HepG2 (cell line): ENCODE results near the gene LIM2. TPM values are rescaled to one million over a fixed set of nuclear protein-coding genes. Genes with fewer than 3 reads are reported as not detected.
A peak's percentile ranks its signal among the peaks of the same experiment; 100 is the strongest.

Source experiments
- CBX5 ChIP-seq: sonication (generic); formaldehyde crosslinking; IDR thresholded peaks from 2 replicates; pipeline ENCODE4 v1.4.0; 2020; ENCODE audit warnings: missing genetic modification reagents, borderline replicate concordance
- CREBL2 ChIP-seq: sonication (generic); formaldehyde crosslinking; IDR thresholded peaks from 2 replicates; pipeline ENCODE4 v1.8.1; 2023; ENCODE audit warnings: missing genetic modification reagents, mild to moderate bottlenecking, borderline replicate concordance
- ETV5 ChIP-seq: IDR thresholded peaks from 2 replicates; pipeline ENCODE4 v1.6.1; 2018; ENCODE audit warnings: missing biosample characterization, missing genetic modification reagents, inconsistent platforms, borderline replicate concordance
- FOXC1 ChIP-seq: sonication (generic); formaldehyde crosslinking; IDR thresholded peaks from 2 replicates; pipeline ENCODE4 v1.8.0; 2022; ENCODE audit warnings: mild to moderate bottlenecking, missing genetic modification reagents, borderline replicate concordance
- HDAC1 ChIP-seq: sonication (generic); formaldehyde crosslinking; IDR thresholded peaks from 2 replicates; pipeline ENCODE4 v1.5.1; 2020; ENCODE audit warnings: mild to moderate bottlenecking, missing genetic modification reagents
- IRF9 ChIP-seq: sonication (generic); formaldehyde crosslinking; IDR thresholded peaks from 2 replicates; pipeline ENCODE4 v1.8.0; 2022; ENCODE audit warnings: missing genetic modification reagents, mild to moderate bottlenecking, borderline replicate concordance
- MEIS1 ChIP-seq: sonication (generic); formaldehyde crosslinking; IDR thresholded peaks from 2 replicates; pipeline ENCODE4 v1.9.0; 2021; ENCODE audit warnings: mild to moderate bottlenecking, missing genetic modification reagents, moderate library complexity, borderline replicate concordance
- NFATC3 ChIP-seq: sonication (generic); formaldehyde crosslinking; IDR thresholded peaks from 2 replicates; pipeline ENCODE4 v1.5.1; 2020; ENCODE audit warnings: mild to moderate bottlenecking, missing genetic modification reagents
- NONO ChIP-seq, 2 experiments: fragments of 450-650 bp in 1 of 2; sonication (generic) in 1 of 2; formaldehyde crosslinking in 1 of 2; IDR thresholded peaks in 1 of 2; conservative IDR thresholded peaks in 1 of 2; 2 replicates each; pipeline versions ENCODE4 v1.6.1 to v1.8.0; 2017 to 2022; ENCODE audit warnings: mild to moderate bottlenecking in 1 of 2, missing genetic modification reagents in 1 of 2, moderate library complexity in 1 of 2
- PITX1 ChIP-seq: sonication (generic); formaldehyde crosslinking; IDR thresholded peaks from 2 replicates; pipeline ENCODE4 v1.5.1; 2020; ENCODE audit warnings: mild to moderate bottlenecking, missing genetic modification reagents
- SIX4 ChIP-seq: sonication (generic); formaldehyde crosslinking; IDR thresholded peaks from 2 replicates; pipeline ENCODE4 v1.4.0; 2020; ENCODE audit warnings: missing genetic modification reagents
- SRSF1 ChIP-seq: fragments of 200-400 bp; formaldehyde crosslinking; optimal IDR thresholded peaks from 2 replicates; pipeline ENCODE3; 2017; ENCODE audit warnings: mild to moderate bottlenecking, low read depth, low read length, moderate library complexity
- TAF1 ChIP-seq: sonication (generic); formaldehyde crosslinking; IDR thresholded peaks from 2 replicates; pipeline ENCODE4 v1.4.0; 2020; ENCODE audit warnings: missing genetic modification reagents
- TEAD2 ChIP-seq: sonication (generic); formaldehyde crosslinking; IDR thresholded peaks from 2 replicates; pipeline ENCODE4 v1.9.0; 2021; ENCODE audit warnings: missing genetic modification reagents
- TRIM22 ChIP-seq: fragments of 450-650 bp; IDR thresholded peaks from 2 replicates; pipeline ENCODE4 v1.6.1; 2017
- ZFP1 ChIP-seq: IDR thresholded peaks from 2 replicates; pipeline ENCODE4 v1.6.1; 2016
- ZFP91 ChIP-seq: sonication (generic); formaldehyde crosslinking; IDR thresholded peaks from 2 replicates; pipeline ENCODE4 v1.9.0; 2022; ENCODE audit warnings: missing genetic modification reagents, mild to moderate bottlenecking, borderline replicate concordance
- ZNF10 ChIP-seq: sonication (generic); formaldehyde crosslinking; IDR thresholded peaks from 2 replicates; pipeline ENCODE4 v1.4.0; 2020; ENCODE audit warnings: mild to moderate bottlenecking, low read depth, missing genetic modification reagents, borderline replicate concordance
- ZNF281 ChIP-seq: sonication (generic); formaldehyde crosslinking; IDR thresholded peaks from 2 replicates; pipeline ENCODE4 v1.4.0; 2020; ENCODE audit warnings: missing genetic modification reagents, borderline replicate concordance
- ZNF607 ChIP-seq: sonication (generic); formaldehyde crosslinking; IDR thresholded peaks from 2 replicates; pipeline ENCODE4 v1.5.1; 2020; ENCODE audit warnings: missing genetic modification reagents, mild to moderate bottlenecking, borderline replicate concordance
- ZNF720 ChIP-seq: sonication (generic); formaldehyde crosslinking; IDR thresholded peaks from 2 replicates; pipeline ENCODE4 v1.4.0; 2020; ENCODE audit warnings: missing genetic modification reagents
- ZNF747 ChIP-seq: sonication (generic); formaldehyde crosslinking; IDR thresholded peaks from 2 replicates; pipeline ENCODE4 v1.8.1; 2023; ENCODE audit warnings: missing genetic modification reagents, mild to moderate bottlenecking, borderline replicate concordance
- polyA plus RNA-seq, 8 experiments: library from polyadenylated mRNA; depleted of rRNA in 3 of 8; stranded (reverse) in 7 of 8; unstranded in 1 of 8; fragments of >200 nt; fragmentation: Illumina TruSeq in 4 of 8; extraction: Trizol in 4 of 8; gene quantifications; 2 replicates each; pipeline versions ENCODE4 v1.2.1 to v1.2.3, GENCODE V29; 2011 to 2016; ENCODE audit warnings: low read depth in 4 of 8, missing spikeins in 1 of 8, mixed read lengths in 1 of 8; ENCODE audit not compliant: insufficient read depth in 1 of 8
- total RNA-seq, 5 experiments: library from RNA; depleted of rRNA; stranded (reverse); fragments of >200 nt; fragmentation: Illumina TruSeq; extraction: Trizol; gene quantifications; 2 replicates each; pipeline ENCODE4 v1.2.3, GENCODE V29; 2016; ENCODE audit warnings: low read depth in 1 of 5

The LIM2 gene
- total and polyA plus RNA-seq, 2 of the 13 experiments (the other 11 are each of a cell fraction or from before 2014, with no cell fraction given), result 1.3 TPM; not detected in 1

GRCh38 chr19:51366389-51367254 is 21.2 kb downstream of the LIM2 start (continued):
- TF ChIP-seq ZNF281 (CRISPR knock-in tag), result no peak
- TF ChIP-seq HDAC1 (CRISPR knock-in tag), result no peak
- no peak for TF ChIP-seq ZNF720
- no peak for TF ChIP-seq TEAD2 (CRISPR knock-in tag)
- TF ChIP-seq MEIS1, result no peak
- peak; percentile 28 for TF ChIP-seq SRSF1
- TF ChIP-seq PITX1 (CRISPR knock-in tag), result no peak
- no peak for TF ChIP-seq NONO (IDR thresholded peaks at IDR 0.05)
- peak; percentile 29 for TF ChIP-seq NONO (CRISPR knock-in tag; conservative IDR thresholded peaks at IDR 0.05)
- peak; percentile 89 for TF ChIP-seq ZNF607 (CRISPR knock-in tag)
- TF ChIP-seq CREBL2 (CRISPR knock-in tag), result no peak
- TF ChIP-seq ZFP1 (CRISPR knock-in tag), result no peak
- TF ChIP-seq CBX5 (CRISPR knock-in tag), result no peak
- TF ChIP-seq NFATC3, result no peak
- no peak; the same call in 1 of the 2 replicates for TF ChIP-seq ZFP91 (CRISPR knock-in tag)
- TF ChIP-seq FOXC1 (CRISPR knock-in tag), result no peak
- TF ChIP-seq ZNF747 (CRISPR knock-in tag), result no peak; the same call in none of the 2 replicates
- TF ChIP-seq SIX4 (CRISPR knock-in tag), result no peak; the same call in 1 of the 2 replicates
- no peak for TF ChIP-seq TRIM22
- no peak for TF ChIP-seq ZNF10 (CRISPR knock-in tag)
- TF ChIP-seq TAF1, result peak; percentile 82
- TF ChIP-seq ETV5 (CRISPR knock-in tag), result no peak; the same call in 1 of the 2 replicates
- no peak for TF ChIP-seq IRF9 (CRISPR knock-in tag)
